ENCODE data around the gene CCDC92. TPM values are rescaled to one million over a fixed set of nuclear protein-coding genes. Genes with fewer than 3 reads are reported as not detected.

The CCDC92 gene
- polyA plus RNA-seq, 1 donor from 2014 or later: 11.3 TPM

DNA sequence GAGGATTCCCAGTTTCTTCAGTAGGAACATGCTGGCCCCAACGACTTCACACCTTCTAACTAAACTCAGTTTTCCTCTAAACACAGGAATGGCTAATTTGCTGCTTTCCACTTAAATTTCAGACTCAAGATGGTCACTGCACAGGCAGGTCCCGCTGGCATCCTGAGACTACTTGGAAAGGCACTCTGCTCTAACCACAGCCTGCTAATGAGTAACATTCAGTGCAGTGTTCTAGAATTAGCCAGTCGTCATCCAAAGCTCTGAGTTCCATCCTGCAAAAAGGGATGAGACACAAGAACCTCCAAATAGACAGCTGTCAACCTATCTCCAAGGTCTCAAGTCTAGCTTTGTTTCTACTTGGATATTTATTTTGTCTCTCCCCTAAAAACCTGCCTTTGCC lies 6.0 kb downstream of the CCDC92 start:
- TF ChIP-seq SMC3 (conservative IDR thresholded peaks at IDR 0.05; ENCODE audit: poor library complexity) (no peak), TAF1 (IDR thresholded peaks at IDR 0.05; ENCODE audit: low read depth) (no peak), POLR2AphosphoS5 (IDR thresholded peaks at IDR 0.05) (no peak), RAD21 (conservative IDR thresholded peaks at IDR 0.05) (no peak), EZH2 (IDR thresholded peaks at IDR 0.05; ENCODE audit: borderline replicate concordance, insufficient read depth, low read length, poor library complexity, severe bottlenecking) (no peak), EP300 (conservative IDR thresholded peaks at IDR 0.05; ENCODE audit: poor library complexity, severe bottlenecking) (no peak), MXI1 (conservative IDR thresholded peaks at IDR 0.05; ENCODE audit: poor library complexity, severe bottlenecking) (no peak)
- TF ChIP-seq, protein P1, sequence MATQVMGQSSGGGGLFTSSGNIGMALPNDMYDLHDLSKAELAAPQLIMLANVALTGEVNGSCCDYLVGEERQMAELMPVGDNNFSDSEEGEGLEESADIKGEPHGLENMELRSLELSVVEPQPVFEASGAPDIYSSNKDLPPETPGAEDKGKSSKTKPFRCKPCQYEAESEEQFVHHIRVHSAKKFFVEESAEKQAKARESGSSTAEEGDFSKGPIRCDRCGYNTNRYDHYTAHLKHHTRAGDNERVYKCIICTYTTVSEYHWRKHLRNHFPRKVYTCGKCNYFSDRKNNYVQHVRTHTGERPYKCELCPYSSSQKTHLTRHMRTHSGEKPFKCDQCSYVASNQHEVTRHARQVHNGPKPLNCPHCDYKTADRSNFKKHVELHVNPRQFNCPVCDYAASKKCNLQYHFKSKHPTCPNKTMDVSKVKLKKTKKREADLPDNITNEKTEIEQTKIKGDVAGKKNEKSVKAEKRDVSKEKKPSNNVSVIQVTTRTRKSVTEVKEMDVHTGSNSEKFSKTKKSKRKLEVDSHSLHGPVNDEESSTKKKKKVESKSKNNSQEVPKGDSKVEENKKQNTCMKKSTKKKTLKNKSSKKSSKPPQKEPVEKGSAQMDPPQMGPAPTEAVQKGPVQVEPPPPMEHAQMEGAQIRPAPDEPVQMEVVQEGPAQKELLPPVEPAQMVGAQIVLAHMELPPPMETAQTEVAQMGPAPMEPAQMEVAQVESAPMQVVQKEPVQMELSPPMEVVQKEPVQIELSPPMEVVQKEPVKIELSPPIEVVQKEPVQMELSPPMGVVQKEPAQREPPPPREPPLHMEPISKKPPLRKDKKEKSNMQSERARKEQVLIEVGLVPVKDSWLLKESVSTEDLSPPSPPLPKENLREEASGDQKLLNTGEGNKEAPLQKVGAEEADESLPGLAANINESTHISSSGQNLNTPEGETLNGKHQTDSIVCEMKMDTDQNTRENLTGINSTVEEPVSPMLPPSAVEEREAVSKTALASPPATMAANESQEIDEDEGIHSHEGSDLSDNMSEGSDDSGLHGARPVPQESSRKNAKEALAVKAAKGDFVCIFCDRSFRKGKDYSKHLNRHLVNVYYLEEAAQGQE (IDR thresholded peaks at IDR 0.05; ENCODE audit: borderline replicate concordance): no peak
- TF ChIP-seq, protein P2, sequence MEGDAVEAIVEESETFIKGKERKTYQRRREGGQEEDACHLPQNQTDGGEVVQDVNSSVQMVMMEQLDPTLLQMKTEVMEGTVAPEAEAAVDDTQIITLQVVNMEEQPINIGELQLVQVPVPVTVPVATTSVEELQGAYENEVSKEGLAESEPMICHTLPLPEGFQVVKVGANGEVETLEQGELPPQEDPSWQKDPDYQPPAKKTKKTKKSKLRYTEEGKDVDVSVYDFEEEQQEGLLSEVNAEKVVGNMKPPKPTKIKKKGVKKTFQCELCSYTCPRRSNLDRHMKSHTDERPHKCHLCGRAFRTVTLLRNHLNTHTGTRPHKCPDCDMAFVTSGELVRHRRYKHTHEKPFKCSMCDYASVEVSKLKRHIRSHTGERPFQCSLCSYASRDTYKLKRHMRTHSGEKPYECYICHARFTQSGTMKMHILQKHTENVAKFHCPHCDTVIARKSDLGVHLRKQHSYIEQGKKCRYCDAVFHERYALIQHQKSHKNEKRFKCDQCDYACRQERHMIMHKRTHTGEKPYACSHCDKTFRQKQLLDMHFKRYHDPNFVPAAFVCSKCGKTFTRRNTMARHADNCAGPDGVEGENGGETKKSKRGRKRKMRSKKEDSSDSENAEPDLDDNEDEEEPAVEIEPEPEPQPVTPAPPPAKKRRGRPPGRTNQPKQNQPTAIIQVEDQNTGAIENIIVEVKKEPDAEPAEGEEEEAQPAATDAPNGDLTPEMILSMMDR (IDR thresholded peaks at IDR 0.05; ENCODE audit: poor library complexity, severe bottlenecking): no peak
- peaks cover 41% of the 10 kb centered on the region for H3K79me2 ChIP-seq (replicated peaks; ENCODE audit: insufficient read depth, low read length)

DNA sequence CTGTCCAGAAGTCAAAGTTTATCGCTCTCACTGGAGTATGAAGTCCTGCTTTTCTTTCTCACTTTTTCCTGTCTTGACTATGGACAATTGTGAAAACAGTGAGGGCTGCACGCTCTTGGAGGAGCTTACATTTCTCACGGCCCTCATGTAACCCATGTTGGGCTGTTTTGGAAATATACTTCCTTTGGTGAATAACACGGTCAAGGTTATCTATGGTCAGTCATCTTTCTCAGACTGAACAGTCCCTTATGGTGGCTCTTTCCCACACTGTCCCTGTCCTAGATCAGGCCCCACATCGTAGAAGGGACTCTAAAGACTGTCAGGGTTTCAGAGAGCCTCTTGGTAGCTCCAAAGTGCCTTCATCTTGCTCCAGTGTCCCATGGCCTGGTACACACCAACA lies 7.2 kb downstream of the CCDC92 start:
- Histone ChIP-seq H3K4me3 (ENCODE audit: low read length) (no peak overlapping the region), H3K27ac (ENCODE audit: low read length) (no peak overlapping the region), H3K9me3 (ENCODE audit: low read length) (no peaks in the 10 kb centered on the region), H3K9ac (ENCODE audit: low read length) (no peak overlapping the region), H4K20me1 (ENCODE audit: insufficient read depth) (peaks cover 5% of the 10 kb centered on the region), H3K9me2 (ENCODE audit: insufficient read depth, low read length) (no peaks in the 10 kb centered on the region), H3K36me3 (ENCODE audit: insufficient read depth, low read length) (no peaks in the 10 kb centered on the region), H3K79me2 (replicated peaks; ENCODE audit: insufficient read depth, low read length) (peaks cover 29% of the 10 kb centered on the region), H3F3A (ENCODE audit: insufficient read depth, low read length, poor library complexity, severe bottlenecking) (no peaks in the 10 kb centered on the region), H3K4me2 (ENCODE audit: low read length) (no peak overlapping the region), H3K27me3 (ENCODE audit: insufficient read depth, low read depth, low read length) (no peaks in the 10 kb centered on the region), H2AFZ (ENCODE audit: low read depth, low read length) (no peak overlapping the region)
- TF ChIP-seq EZH2 (IDR thresholded peaks at IDR 0.05; ENCODE audit: borderline replicate concordance, insufficient read depth, low read length, poor library complexity, severe bottlenecking) (no peak), EP300 (conservative IDR thresholded peaks at IDR 0.05; ENCODE audit: poor library complexity, severe bottlenecking) (no peak), MXI1 (conservative IDR thresholded peaks at IDR 0.05; ENCODE audit: poor library complexity, severe bottlenecking) (no peak), RAD21 (conservative IDR thresholded peaks at IDR 0.05) (no peak), POLR2AphosphoS5 (IDR thresholded peaks at IDR 0.05) (no peak), SMC3 (conservative IDR thresholded peaks at IDR 0.05; ENCODE audit: poor library complexity) (no peak)
- TF ChIP-seq, protein P2 (IDR thresholded peaks at IDR 0.05; ENCODE audit: poor library complexity, severe bottlenecking): no peak
- TF ChIP-seq, protein P1 (IDR thresholded peaks at IDR 0.05; ENCODE audit: borderline replicate concordance): no peak

More for the DNA sequence above, 6.0 kb downstream of the CCDC92 start:
- Histone ChIP-seq H3K9me3 (ENCODE audit: low read length) (no peaks in the 10 kb centered on the region), H3K9ac (ENCODE audit: low read length) (no peak overlapping the region), H3K27me3 (ENCODE audit: insufficient read depth, low read depth, low read length) (no peaks in the 10 kb centered on the region), H3K4me2 (ENCODE audit: low read length) (no peak overlapping the region), H2AFZ (ENCODE audit: low read depth, low read length) (no peak overlapping the region), H4K20me1 (ENCODE audit: insufficient read depth) (peaks cover 5% of the 10 kb centered on the region), H3F3A (ENCODE audit: insufficient read depth, low read length, poor library complexity, severe bottlenecking) (no peaks in the 10 kb centered on the region), H3K4me3 (ENCODE audit: low read length) (no peak overlapping the region), H3K27ac (ENCODE audit: low read length) (no peak overlapping the region), H3K9me2 (ENCODE audit: insufficient read depth, low read length) (no peaks in the 10 kb centered on the region), H3K36me3 (ENCODE audit: insufficient read depth, low read length) (no peaks in the 10 kb centered on the region)
